GM18858 (cell line): ENCODE measurements around the gene PFN3.

Source experiments
- ATAC-seq: cut with Tn5 transposase; IDR thresholded peaks from one replicate; pipeline ENCODE4 v1.9.1; 2021; ENCODE audit not compliant: unreplicated experiment

Gene PFN3

DNA sequence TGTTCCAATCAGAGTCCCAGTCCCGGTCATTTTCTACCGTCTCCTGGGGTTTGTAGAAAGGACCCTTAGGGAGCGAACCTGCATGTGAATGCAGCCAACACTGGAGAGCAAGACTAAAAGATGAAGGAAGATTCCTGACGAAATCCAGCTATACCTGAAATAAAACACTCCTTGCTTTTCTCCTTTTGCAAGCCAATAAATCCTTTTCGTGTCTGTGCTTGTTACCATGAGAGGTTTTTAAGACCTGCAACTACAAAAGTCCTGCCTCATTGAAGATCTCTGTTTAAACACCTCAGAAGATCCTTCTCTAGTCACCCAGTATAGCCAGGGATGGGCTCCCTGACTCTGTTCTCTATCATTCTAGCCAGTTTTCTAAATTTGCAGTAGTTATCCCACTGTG lies 26.2 kb downstream of the PFN3 start:
- ATAC-seq = no peak

GRCh38 chr5:177373806-177374205 lies 26.7 kb downstream of the PFN3 start:
- ATAC-seq = no peak

- ATAC-seq = no peak
Observed at GRCh38 chr5:177372910-177373309, 27.6 kb downstream of the PFN3 start.

DNA sequence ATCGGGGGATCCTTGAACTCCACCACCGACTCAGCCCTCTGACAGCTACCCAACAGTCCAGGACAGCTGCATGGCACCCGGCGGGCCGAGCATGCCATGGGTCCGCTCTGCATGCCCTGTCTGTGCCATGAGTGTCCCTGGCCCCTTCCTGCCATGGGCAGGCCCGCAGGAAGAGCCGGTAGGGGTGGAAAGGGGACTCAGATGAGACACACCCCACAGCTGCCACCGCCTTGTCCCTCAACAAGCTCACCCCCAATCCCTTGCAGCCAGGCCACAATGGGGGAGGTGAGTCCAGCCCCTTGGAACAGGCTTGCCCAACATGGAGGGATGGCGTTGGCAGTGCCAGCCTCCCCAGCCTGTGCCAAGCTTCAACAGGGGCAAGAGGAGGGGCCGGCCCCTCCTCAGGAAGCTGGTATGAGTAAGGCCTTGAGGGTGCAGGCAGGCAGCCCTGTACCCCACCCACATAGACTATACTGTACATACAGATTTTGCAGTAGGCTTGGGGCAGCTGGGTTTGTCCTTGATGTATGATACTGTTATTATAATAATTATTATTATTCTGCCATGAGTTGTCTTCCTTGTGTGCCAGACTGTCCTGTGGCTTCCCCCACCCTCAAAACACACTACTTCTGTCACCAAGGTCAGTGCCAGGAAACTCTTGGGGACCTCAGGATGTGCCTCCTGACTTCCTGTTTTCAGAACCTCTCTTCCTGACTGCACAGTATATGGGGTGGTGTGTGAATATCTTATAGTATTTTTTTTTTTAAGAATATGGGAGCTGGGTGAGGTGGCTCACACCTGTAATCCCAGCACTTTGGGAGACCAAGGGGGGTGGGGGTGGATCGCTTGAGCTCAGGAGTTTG lies 28.2 kb downstream of the PFN3 start:
- ATAC-seq = no peak

DNA sequence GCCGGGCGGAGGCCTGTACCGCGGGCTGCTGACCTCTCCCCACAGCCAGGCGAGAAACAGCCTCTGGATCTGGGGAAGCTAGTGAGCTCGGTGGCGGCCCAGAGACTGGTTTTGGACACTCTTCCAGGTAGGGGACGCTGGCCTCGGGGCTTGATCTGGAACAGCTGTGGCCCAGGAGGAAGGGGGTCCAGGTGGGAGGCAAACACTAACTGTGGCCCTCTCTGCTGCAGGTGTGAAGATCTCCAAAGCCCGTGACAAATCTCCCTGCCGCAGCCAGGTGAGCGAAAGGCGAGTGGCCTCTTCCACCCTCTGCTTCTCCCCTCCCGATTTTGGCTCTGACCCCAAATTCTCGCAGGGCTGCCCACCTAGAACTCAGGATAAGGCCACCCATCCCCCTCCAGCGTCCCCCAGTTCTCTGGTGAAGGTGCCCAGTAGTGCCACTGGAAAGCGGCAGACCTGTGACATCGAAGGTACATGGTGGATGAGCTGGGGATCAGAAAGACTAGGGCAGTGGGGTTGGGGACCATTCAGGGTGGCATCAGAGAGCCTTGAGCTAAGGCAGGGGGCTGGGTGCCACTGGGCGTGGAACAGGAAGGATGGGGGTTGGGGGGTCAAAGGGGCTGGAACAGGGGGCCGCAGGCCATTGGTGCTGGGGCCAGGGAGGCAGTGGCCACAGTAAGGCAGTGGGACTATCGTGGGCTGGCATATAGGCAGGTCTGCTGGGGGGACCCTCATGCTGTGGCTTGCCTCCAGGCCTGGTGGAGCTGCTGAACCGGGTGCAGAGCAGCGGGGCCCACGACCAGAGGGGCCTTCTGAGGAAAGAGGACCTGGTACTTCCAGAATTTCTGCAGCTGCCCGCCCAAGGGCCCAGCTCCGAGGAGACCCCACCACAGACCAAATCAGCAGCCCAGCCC lies 29.1 kb downstream of the PFN3 start:
- ATAC-seq = no peak

DNA sequence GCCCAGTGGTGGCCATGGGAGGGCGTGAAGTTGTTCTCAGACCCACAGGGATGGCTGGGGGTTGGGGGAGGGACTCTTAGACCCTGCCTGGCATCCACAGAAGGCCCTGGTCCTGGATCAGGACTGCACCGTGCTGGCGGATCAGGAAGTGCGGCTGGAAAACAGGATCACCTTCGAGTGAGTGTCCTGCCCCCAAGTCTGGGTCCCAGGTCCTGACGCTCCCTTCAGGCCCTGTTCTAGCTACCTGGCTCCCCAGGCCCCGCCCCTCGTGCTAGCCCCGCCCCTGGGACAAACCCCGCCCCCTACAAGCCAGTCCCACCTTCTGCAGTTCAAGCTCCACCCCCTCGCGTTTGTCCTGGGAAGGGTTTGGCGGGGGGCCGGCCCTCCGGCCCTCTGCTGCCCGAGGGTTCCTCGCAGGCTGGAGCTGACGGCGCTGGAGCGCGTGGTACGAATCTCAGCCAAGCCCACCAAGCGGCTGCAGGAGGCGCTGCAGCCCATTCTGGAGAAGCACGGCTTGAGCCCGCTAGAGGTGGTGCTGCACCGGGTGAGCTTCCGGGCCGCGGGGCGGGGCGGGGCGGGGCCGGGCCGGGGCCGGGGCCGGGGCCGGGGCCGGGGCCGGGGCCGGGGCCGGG lies 29.9 kb downstream of the PFN3 start:
- ATAC-seq = no peak

GRCh38 chr5:177369645-177370440 lies 30.6 kb downstream of the PFN3 start:
- ATAC-seq = no peak

GRCh38 chr5:177368869-177369644 lies 31.4 kb downstream of the PFN3 start:
- ATAC-seq = no peak

- no peak for ATAC-seq
Observed at GRCh38 chr5:177367981-177368868, 32.2 kb downstream of the PFN3 start.

DNA sequence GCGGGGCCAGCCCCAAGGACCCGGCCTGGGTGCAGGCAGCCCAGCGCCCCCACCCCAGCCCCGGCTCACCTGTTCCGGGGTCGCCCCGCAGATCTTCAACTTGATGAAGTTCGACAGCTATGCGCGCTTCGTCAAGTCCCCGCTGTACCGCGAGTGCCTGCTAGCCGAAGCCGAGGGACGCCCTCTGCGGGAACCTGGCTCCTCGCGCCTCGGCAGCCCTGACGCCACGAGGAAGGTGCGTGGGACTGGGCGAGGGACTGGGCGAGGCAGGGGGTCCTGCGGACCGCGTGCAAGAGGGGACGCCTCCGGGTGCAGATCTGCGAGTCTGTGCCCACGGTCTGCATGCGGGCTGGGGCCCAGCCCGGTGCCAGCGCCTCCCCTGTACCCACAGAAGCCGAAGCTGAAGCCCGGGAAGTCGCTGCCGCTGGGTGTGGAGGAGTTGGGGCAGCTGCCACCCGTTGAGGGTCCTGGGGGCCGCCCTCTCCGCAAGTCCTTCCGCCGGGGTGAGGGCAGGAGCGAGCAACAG lies 33.1 kb downstream of the PFN3 start:
- no peak for ATAC-seq

GRCh38 chr5:177366528-177367322 lies 33.7 kb downstream of the PFN3 start:
- ATAC-seq = no peak

DNA sequence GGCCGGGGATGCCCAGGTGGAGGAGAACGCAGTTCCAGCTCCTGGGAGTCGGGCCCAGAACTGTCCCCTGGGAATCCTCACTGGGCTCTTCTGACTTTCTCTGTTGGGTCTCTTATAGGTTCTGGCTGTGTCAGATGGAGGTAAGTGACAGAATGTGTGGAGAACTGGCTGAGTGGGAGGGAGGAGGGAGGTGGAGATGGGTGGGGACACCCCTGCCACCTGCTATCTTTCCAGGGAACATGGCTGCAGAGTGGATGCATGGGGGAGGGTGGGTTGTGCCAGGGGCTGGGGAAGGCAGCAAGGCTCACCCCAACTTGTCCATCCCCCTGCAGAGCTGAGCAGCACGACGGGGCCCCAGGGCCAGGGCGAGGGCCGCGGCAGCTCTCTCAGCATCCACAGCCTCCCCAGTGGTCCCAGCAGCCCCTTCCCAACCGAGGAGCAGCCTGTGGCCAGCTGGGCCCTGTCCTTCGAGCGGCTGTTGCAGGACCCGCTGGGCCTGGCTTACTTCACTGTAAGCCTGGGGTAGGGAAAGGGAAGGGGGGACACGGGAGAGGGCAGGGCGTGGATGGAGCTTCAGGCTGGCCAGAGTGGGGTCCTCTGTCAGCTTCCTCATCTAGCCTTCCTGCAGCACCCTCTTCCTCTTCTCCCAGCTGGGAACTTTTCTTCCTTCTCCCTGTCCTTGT lies 34.5 kb downstream of the PFN3 start:
- ATAC-seq = no peak

GRCh38 chr5:177364159-177364962 lies 36.1 kb downstream of the PFN3 start:
- no peak for ATAC-seq

DNA sequence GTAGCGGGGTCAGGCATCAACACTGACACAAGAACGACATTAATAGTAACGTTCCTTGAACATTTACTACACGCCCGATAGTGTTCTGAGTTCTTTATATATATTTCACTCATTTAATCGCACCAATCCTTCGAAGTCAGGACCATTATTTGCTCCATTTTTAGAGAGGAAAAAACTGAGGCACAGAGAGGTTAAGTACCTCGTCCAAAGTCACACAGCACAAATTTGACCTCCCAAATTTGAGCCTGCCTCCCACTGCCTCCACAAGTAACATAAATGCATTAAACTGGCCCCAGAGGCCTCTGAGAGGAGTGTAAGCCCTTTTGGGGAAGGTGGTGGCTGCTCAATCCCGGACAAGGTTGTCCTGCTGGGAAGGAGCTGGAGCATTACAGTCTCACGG lies 36.9 kb downstream of the PFN3 start:
- ATAC-seq = no peak

GRCh38 chr5:177362610-177363507 lies 37.6 kb downstream of the PFN3 start:
- no peak for ATAC-seq

DNA sequence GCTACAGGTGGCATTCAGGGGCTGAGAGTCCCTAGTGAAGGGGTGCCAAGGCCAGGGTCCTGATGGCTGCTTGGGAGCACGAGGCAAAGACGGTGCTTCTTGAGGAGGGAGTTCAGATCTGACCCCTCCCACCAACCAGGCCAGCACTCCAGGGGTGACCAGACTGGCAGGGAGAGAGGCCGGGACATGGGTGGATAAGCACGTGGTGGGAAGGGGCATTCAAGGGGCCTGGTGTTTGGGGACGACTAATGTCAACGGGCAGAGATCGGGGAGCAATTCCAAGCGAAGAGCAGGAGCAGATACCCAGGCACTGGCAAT lies 38.2 kb downstream of the PFN3 start:
- no peak for ATAC-seq
